Ovary (tissue), 9 donors: ENCODE data around the gene DCLRE1B. TPM values are rescaled to one million over a fixed set of nuclear protein-coding genes. Genes with fewer than 3 reads are reported as not detected.

ENCODE experiments used
- DNase-seq, 5 donors: peaks; one replicate each; pipeline ENCODE4 v3.0.0-alpha.2; 2019 to 2020
- H3K27ac ChIP-seq, 2 donors: fragments of 200-600 bp; one replicate each; pipeline versions ENCODE4 v1.5.1 to v1.8.0; 2019 to 2022
- H3K27me3 ChIP-seq: fragments of 200-600 bp; one replicate; pipeline ENCODE4 v1.8.0; 2022
- H3K36me3 ChIP-seq: fragments of 200-600 bp; sonication (generic); one replicate; pipeline ENCODE4 v1.5.1; 2019
- H3K4me1 ChIP-seq: one replicate; pipeline ENCODE4 v1.8.1; 2013; ENCODE audit warnings: mild to moderate bottlenecking, moderate library complexity; ENCODE audit not compliant: insufficient read depth
- H3K4me3 ChIP-seq: fragments of 200-600 bp; sonication (generic); one replicate; pipeline ENCODE4 v1.5.1; 2017
- H3K9me3 ChIP-seq, 2 donors: fragments of 200-600 bp in 1 of 2; sonication (generic) in 1 of 2; one replicate each; pipeline versions ENCODE4 v1.5.1 to v1.8.1; 2013 to 2019; ENCODE audit warnings: mild to moderate bottlenecking in 1 of 2, moderate library complexity in 1 of 2
- CTCF ChIP-seq, 3 donors: fragments of 450-650 bp in 2 of 3; fragments of 200-600 bp in 1 of 3; IDR thresholded peaks; one replicate each; pipeline versions ENCODE4 v1.5.1 to v1.8.0; 2016 to 2022; ENCODE audit warnings: antibody characterized with exemption in 3 of 3, mild to moderate bottlenecking in 1 of 3
- EP300 ChIP-seq: sonication (generic); formaldehyde crosslinking; IDR thresholded peaks from one replicate; pipeline ENCODE4 v1.6.1; 2017; ENCODE audit warnings: antibody characterized with exemption
- POLR2A ChIP-seq: fragments of 450-650 bp; IDR thresholded peaks from one replicate; pipeline ENCODE4 v1.6.1; 2017; ENCODE audit warnings: antibody characterized with exemption, mild to moderate bottlenecking, moderate library complexity
- WGBS, 3 donors: extraction: QIAGEN DNeasy Blood & Tissue Kit in 1 of 3; methylation state at CpG; one replicate each; pipeline versions ENCODE4 v1.1.5 to v1.1.7; 2013 to 2017; 5-methylcytosine and 5-hydroxymethylcytosine counted together
- intact Hi-C, 4 donors: fragments of 100-400 bp; cut with DNase I; formaldehyde crosslinking; loops; one replicate each; pipeline versions ENCODE4 v1.11.0 to v1.15.1; 2022 to 2023
- polyA plus RNA-seq, 2 donors: library from polyadenylated mRNA; stranded (reverse); fragments of 200-250 nt in 1 of 2; fragments of 350-450 nt in 1 of 2; fragmentation: Illumina TruSeq in 1 of 2; extraction: RNeasy Lipid Tissue Mini Kit (QIAGEN cat#74804) in 1 of 2; gene quantifications; one replicate each; pipeline ENCODE4 v1.2.3, GENCODE V29; 2013 to 2014
- total RNA-seq, 7 donors: library from RNA; depleted of rRNA in 2 of 7; stranded (reverse); fragments of >200 nt in 2 of 7; fragmentation: NEBNext Ultra II Directional in 3 of 7; extraction: Animal tissue kit (Norgen Biotek cat#: 25700) in 3 of 7; gene quantifications; one replicate each; pipeline versions ENCODE4 v1.1.0 to v1.2.4, GENCODE V29; 2016 to 2023
- donor health status: DM: no; HTN: no; CAD: no; lungs with moderate emphysema.
- donor health status: DM: no; HTN: no; CAD: no.
- donor health status: Bipolar disorder and iron deficiency.
- donor health status: DM: yes; HTN: yes; CAD: no.
- donor health status: DM: no; HTN: no; CAD: no.
- donor health status: DM: yes; HTN: yes; CAD: no.

Gene DCLRE1B
- total and polyA plus RNA-seq, 9 donors, result 2.4 to 7.1 (median 5.0) TPM

DNA sequence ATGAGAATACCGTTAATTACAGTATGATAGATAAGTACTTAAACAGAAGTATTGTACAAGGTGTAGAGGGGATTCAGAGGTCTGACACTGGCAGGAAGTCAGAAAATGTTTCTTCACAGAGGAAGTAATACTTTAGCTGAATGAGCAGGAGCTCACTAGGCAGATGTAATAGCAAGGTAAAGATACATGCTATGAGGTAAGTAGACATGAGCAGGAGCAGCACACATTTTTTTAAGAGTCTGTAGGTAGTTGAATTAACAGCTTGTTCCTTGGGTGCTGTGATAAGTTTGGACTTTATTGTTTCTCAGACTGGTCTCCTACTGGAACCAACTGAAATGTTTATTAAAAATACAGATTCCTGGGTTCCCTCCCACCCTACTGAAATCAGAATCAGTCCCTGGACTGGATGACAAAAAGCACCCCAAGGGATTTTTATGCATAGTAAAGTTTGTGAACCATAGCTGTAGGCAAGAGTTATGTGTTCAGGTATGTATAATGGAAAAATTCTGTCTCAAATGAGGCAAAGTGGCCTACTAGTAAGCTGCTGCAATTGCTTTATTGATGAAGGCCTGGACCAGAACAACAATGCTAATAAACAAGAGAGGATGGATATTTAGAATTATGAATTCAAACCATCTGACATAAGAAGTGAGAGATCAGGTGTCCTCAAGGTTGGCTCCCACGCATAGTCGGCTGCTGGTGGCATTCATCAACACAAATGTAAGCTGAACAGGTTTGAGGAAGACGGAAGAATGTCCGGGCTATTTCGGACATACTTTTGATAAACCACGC lies 1.4 kb upstream of the DCLRE1B start:
- intact Hi-C loops, result loop anchor here in 3 of 4 donors (2.0 to 10.0 kb wide), 3 partner anchors 25 to 219 kb away; partner anchors contain the start of genes HIPK1 (in 2 of the 3) and PHTF1 (in 1 of the 3)

DNA sequence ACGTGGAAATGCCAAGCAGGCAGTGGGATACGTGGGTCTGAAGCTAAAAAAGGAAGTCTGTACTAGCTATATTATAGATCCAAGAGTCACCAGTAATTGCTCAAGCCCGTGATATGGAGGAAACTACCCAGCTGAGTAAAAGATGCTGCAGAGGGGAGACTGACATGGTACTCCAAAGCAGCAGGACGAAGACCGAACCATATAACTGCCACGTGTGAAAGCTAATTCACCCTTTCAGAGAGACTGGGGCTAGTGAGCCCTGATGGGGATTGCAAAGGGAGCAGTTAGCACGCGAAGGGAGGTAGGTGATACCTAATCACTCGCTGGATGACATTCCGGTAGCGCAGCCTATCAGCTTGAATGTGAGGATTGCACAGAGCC lies 843 bp upstream of the DCLRE1B start:
- intact Hi-C loops, result loop anchor here in 3 of 4 donors (2.0 to 10.0 kb wide), 3 partner anchors 25 to 219 kb away; partner anchors contain the start of genes HIPK1 (in 2 of the 3) and PHTF1 (in 1 of the 3)

More for the DNA sequence above, 1.4 kb upstream of the DCLRE1B start:
- no peak for DNase-seq
- 13 to 16% (median 14%) methylated on average over 7 of the region's 7 CpGs for WGBS, 3 donors
- TF ChIP-seq POLR2A (no peak), EP300 (no peak), CTCF (IDR thresholded peaks at IDR 0.05) (no peak)
- Histone ChIP-seq H3K9me3 (no peaks in the 10 kb centered on the region), H3K27ac (peak overlapping the region; percentile 77 to 86), H3K27me3 (no peaks in the 10 kb centered on the region), H3K36me3 (no peaks in the 10 kb centered on the region), H3K4me3 (peak overlapping the region; percentile 71), H3K4me1 (peaks cover 2% of the 10 kb centered on the region)

GRCh38 chr1:113905435-113905861 lies 322 bp downstream of the DCLRE1B start:
- no peak for TF ChIP-seq EP300
- no peak for TF ChIP-seq CTCF (IDR thresholded peaks at IDR 0.05)
- no peak for TF ChIP-seq POLR2A
- Histone ChIP-seq H3K27me3 (no peaks in the 10 kb centered on the region), H3K27ac (peak overlapping the region; percentile 51 to 86), H3K4me3 (peak overlapping the region; percentile 71), H3K9me3 (no peaks in the 10 kb centered on the region), H3K4me1 (peaks cover 2% of the 10 kb centered on the region), H3K36me3 (no peaks in the 10 kb centered on the region)
- DNase-seq, result peak in 1 of 5 donors; percentile 27
- intact Hi-C loops, result loop anchor here in 3 of 4 donors (2.0 to 10.0 kb wide), 3 partner anchors 23 to 221 kb away; partner anchors contain the start of genes HIPK1 (in 2 of the 3) and PHTF1 (in 1 of the 3)
- WGBS, 3 donors, result 0% methylated on average over 17 of the region's 17 CpGs

More for the DNA sequence above, 843 bp upstream of the DCLRE1B start:
- no peaks in the 10 kb centered on the region for H3K27me3 ChIP-seq
- H3K36me3 ChIP-seq, result no peaks in the 10 kb centered on the region
- no peaks in the 10 kb centered on the region for H3K9me3 ChIP-seq
- H3K27ac ChIP-seq, result peak overlapping the region; percentile 77 to 86
- WGBS, 3 donors, result 0 to 1% (median 0%) methylated on average over 11 of the region's 11 CpGs
- peaks cover 2% of the 10 kb centered on the region for H3K4me1 ChIP-seq
- H3K4me3 ChIP-seq, result peak overlapping the region; percentile 71
- DNase-seq, result no peak
- no peak for TF ChIP-seq EP300
- no peak for TF ChIP-seq POLR2A
- no peak for TF ChIP-seq CTCF (IDR thresholded peaks at IDR 0.05)

DNA sequence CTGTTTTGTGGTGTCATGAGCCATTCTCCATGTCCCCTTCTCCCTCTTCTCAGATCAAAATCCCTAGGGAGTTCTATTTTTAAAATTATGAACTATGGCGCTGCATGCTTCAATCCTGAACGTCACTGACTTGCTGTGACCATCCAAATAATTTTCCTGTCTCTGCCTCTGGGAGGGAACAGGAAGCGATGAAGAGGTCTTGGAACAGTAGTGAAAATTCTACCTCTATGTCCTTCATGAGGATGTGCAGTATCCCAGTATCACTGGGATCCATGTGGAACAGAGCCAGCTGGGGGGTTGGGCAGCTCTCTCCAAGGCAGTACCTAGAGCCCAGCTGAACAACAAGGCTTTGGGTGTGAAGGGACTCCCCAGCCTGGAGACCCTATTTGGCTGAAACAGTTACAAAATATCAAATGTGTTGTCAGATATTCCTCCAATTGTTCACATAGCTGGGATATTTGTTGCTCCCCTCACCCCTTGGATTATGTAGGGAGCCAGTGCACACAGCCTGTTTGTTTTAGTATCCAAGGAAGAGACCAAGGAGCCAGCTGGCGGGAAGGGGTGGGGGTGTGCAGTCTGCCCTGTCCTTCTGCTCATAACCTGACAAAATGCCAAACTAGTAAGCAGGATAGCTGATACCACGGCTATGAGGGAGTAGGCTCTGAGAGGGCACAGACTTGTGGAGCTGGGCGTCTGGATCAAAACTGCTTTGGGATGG lies 7.6 kb downstream of the DCLRE1B start:
- Histone ChIP-seq H3K36me3 (no peaks in the 10 kb centered on the region), H3K9me3 (no peaks in the 10 kb centered on the region), H3K4me1 (peaks cover 4% of the 10 kb centered on the region), H3K4me3 (no peak overlapping the region), H3K27me3 (no peaks in the 10 kb centered on the region), H3K27ac (peak overlapping the region in 1 of 2 donors; percentile 20)
- WGBS, 3 donors, result 9 to 16% (median 15%) methylated on average over 6 of the region's 6 CpGs
- intact Hi-C loops, result no loop called here
- TF ChIP-seq POLR2A, result no peak
- TF ChIP-seq EP300, result no peak
- TF ChIP-seq CTCF (IDR thresholded peaks at IDR 0.05), result no peak
- peak; percentile 42 to 72 (median 54) for DNase-seq
